GM12872 (cell line): ENCODE measurements around the gene MYOF.
A peak's percentile ranks its signal among the peaks of the same experiment; 100 is the strongest.

ENCODE experiments used
- TF ChIP-seq, protein P1 (sequence below): IDR thresholded peaks from 3 replicates; pipeline ENCODE4 v1.5.1; 2011; ENCODE audit warnings: low read depth, mild to moderate bottlenecking, low read length, moderate library complexity; ENCODE audit not compliant: insufficient read depth

MYOF gene

DNA sequence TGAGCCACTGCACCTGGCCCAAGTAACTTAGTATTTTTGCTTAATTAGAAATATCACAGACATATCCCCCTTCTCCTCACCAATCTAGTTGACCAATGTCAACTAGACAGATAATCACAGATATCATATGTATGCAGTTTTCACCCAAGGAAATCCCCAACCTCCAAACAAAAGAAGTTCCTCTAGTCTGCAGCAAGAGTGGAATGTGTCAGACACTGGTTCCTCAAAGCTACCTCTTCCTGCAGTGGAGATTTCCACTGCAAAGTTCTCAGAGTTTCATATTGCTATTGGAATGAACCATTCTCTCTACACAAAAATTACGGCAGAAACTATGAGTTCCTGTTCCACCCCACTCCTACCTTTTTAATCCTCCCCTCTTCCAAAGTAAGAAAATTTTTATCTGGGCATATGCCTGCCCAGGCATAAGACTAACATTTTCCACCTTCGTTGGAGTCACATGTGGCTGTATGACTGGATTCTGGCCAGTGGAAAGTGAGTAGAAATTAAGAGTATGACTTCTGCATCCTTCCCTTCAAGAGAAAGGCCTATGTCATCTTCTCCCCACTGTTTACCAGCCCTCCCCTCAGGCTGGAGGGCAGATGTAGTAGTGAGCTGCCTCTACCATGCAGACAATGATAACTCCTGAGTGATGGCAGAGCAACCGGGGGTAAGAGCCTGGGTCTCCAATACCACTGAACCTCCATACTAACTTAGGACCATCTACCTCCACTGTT lies 103.0 kb downstream of the MYOF start:
- TF ChIP-seq, protein P1, sequence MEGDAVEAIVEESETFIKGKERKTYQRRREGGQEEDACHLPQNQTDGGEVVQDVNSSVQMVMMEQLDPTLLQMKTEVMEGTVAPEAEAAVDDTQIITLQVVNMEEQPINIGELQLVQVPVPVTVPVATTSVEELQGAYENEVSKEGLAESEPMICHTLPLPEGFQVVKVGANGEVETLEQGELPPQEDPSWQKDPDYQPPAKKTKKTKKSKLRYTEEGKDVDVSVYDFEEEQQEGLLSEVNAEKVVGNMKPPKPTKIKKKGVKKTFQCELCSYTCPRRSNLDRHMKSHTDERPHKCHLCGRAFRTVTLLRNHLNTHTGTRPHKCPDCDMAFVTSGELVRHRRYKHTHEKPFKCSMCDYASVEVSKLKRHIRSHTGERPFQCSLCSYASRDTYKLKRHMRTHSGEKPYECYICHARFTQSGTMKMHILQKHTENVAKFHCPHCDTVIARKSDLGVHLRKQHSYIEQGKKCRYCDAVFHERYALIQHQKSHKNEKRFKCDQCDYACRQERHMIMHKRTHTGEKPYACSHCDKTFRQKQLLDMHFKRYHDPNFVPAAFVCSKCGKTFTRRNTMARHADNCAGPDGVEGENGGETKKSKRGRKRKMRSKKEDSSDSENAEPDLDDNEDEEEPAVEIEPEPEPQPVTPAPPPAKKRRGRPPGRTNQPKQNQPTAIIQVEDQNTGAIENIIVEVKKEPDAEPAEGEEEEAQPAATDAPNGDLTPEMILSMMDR = no peak

DNA sequence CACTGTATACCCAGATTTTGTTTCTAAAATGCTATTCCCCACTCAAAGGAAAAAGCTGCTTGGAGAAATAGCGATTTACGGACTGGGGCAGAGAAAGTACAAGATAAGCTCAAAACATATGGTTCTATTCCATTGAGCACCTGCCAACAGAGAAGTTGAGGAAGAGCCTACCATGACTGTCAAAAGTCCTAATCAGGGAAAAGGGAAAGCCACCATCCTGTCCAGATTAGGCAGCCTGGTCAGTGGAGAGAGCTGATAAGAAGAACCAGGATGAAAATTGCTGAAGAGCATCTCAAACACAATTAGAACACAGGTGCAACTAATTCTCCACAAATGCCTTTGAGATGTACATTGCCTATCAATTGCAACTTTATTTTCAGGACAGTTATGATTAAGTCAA lies 104.1 kb downstream of the MYOF start:
- TF ChIP-seq, protein P1 = no peak

DNA sequence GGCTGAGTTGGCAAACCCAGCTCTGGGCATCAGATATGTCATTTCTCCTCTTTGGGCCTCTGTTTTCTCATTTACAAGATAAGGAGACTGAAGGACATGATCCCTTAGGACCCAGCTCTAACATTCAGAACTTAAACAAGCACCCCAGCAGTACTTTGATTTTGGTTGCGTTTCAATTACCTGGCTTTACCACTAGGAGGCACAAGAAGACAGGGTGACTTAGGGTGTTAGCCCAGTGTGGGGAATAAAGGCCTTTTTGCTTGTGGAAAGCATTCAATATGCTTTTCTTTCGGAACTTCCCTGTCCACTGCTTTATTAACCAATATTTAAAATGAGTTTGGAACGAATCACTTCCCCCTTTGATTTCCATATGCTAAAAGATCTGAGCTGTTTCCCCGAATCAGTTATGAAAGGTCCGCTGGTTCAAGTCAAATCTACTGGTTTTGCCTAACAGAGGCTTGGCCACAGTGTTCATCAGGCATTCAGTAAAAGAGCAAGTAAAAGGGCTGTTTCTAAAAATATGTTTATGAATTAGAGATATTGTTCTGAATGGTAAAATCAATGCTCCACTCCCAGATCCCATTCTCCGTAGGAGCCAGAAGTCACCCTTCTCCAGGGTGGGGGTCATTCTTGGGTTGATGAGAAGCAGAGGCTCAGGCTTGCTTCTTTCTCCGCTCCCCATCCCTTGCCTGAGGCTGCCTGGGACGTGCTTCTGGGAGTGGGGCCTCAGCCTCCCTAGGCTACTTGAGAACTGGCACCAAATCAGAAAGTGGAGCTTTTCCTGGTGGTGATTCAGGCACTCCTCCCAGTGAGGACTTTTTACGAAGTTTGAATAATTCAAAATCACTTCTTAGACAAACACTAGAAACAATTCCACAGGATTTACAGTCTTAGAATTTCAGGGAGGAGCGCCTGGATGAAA lies 105.5 kb downstream of the MYOF start:
- TF ChIP-seq, protein P1 = peak; percentile 91

DNA sequence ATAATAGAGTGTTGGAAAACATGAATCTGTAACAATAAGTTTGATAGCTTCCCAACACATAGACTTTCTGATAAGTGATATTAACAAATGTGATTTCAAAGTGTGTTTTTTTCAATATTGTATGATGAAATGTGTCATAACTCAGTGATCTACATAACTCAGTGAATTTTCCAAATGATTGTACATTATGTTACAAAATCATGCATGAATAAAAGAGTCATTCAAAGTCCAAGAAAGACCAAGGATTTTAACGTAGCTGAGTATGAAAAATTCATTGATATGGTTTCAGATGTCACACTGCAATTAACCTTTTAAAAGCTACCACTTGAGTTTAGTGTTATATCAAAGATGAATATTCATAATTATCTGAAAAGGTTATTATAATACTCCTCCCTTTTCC lies 111.2 kb downstream of the MYOF start:
- TF ChIP-seq, protein P1 = no peak

DNA sequence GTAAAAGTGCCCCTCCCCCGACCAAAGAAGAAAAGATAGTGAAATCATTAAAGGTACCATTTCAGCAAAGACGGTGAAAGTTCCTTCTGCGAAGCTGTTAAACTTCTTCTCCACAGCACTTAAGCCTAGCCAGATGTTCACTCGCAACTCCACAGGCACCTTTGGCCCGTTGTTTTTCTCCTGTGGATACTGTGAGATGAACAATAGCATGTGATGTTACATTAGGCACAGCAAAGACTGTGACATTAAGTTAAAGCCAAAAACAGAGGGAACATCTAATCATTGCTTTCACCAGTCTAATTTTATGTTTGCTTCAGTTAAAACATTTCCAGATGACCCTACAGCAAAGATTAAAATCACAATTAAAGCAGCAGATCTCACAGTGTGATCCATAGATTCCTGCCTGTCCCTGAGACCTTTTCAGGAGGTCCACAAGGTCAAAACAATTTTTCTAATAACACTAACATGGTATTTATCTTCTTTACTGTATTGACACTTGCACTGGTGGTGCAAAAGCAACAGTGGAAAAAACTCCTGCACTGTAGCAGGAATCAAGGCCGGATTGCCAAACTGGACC lies 112.5 kb downstream of the MYOF start:
- TF ChIP-seq, protein P1 = no peak

DNA sequence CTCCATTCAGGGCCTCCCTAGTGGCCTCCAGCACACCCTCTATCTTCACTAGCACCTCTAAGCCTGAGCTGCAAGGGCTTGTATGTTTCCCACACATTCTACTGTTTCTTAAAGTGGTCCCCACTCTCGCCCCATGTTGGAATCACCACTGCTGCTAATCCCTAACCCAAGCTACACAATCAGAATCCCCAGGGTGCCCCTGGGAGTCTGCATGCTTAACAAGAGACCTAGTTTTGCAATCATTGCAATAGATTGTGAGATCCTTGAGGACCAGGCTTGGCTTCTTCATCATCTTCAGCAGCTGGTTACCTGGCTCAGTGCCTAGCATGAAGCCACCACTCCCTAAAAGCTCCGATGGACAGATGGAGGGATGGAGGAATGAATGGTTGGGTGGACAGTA lies 113.9 kb downstream of the MYOF start:
- TF ChIP-seq, protein P1 = no peak

DNA sequence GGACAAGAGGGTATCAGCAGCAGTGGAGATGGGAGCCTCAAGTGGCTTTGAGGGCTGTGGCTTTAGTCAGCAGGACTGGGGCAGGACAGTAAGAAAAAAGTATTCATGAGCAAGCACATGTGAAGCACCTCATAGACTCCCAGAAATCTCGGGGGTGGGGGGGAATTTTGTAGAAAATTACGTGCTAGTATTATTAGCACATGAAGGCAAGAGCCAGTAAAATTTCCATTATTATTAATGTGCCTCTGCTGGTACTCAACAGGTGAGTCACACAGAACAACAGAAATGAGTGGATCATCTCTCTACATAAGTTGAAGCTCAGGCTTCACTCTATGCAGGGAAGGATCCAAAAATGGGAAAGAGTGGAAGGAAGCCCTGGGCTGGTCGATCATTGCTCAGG lies 114.5 kb downstream of the MYOF start:
- TF ChIP-seq, protein P1 = no peak
